H9 (cell line): ENCODE results near the gene VWA5B1. TPM values are rescaled to one million over a fixed set of nuclear protein-coding genes. Genes with fewer than 3 reads are reported as not detected.

ENCODE experiments used
- DNase-seq: peaks from one replicate; pipeline ENCODE4 v3.0.0-alpha.2; 2017
- H2AFZ ChIP-seq: one replicate; pipeline ENCODE4 v1.6.1; 2013; ENCODE audit warnings: mild to moderate bottlenecking, low read length, control low read depth, moderate library complexity
- H2AK5ac ChIP-seq: 2 replicates; pipeline ENCODE4 v1.6.1; 2013; ENCODE audit warnings: low read length, control low read depth, mixed read lengths; ENCODE audit not compliant: insufficient read length
- H2BK120ac ChIP-seq: one replicate; pipeline ENCODE4 v1.6.1; 2013; ENCODE audit warnings: low read depth, mild to moderate bottlenecking, low read length, control low read depth, inconsistent platforms; ENCODE audit not compliant: poor library complexity, severe bottlenecking
- H2BK12ac ChIP-seq: 2 replicates; pipeline ENCODE4 v1.6.1; 2013; ENCODE audit warnings: low read length, control low read depth, mixed read lengths, low read depth; ENCODE audit not compliant: insufficient read length
- H2BK15ac ChIP-seq: 2 replicates; pipeline ENCODE4 v1.6.1; 2013; ENCODE audit warnings: low read depth, low read length, control low read depth
- H2BK20ac ChIP-seq: one replicate; pipeline ENCODE4 v1.6.1; 2013; ENCODE audit warnings: low read depth, mild to moderate bottlenecking, low read length, control low read depth, inconsistent platforms; ENCODE audit not compliant: poor library complexity, severe bottlenecking
- H2BK5ac ChIP-seq: 2 replicates; pipeline ENCODE4 v1.6.1; 2013; ENCODE audit warnings: low read length, control low read depth, mixed read lengths; ENCODE audit not compliant: insufficient read length
- H3K14ac ChIP-seq: 2 replicates; pipeline ENCODE4 v1.6.1; 2013; ENCODE audit warnings: low read length, control low read depth; ENCODE audit not compliant: insufficient read depth
- H3K18ac ChIP-seq: 2 replicates; pipeline ENCODE4 v1.6.1; 2013; ENCODE audit warnings: low read depth, mild to moderate bottlenecking, mixed read lengths, low read length, control low read depth; ENCODE audit not compliant: insufficient read length
- H3K23ac ChIP-seq: 2 replicates; pipeline ENCODE4 v1.6.1; 2013; ENCODE audit warnings: low read length, control low read depth, mixed read lengths, low read depth; ENCODE audit not compliant: insufficient read length
- H3K23me2 ChIP-seq: 2 replicates; pipeline ENCODE4 v1.6.1; 2013; ENCODE audit warnings: low read depth, mild to moderate bottlenecking, mixed read lengths, low read length, control low read depth; ENCODE audit not compliant: insufficient read length, poor library complexity, severe bottlenecking
- H3K27ac ChIP-seq: 2 replicates; pipeline ENCODE4 v1.5.1; 2013; ENCODE audit warnings: low read length, control low read depth, mixed read lengths, low read depth; ENCODE audit not compliant: insufficient read length
- H3K27me3 ChIP-seq: 2 replicates; pipeline ENCODE4 v1.6.1; 2013; ENCODE audit warnings: low read length, control low read depth, inconsistent platforms; ENCODE audit not compliant: insufficient read depth
- H3K4ac ChIP-seq: 2 replicates; pipeline ENCODE4 v1.6.1; 2013; ENCODE audit warnings: low read depth, mild to moderate bottlenecking, control low read depth, inconsistent platforms, low read length, moderate library complexity
- H3K4me1 ChIP-seq: 2 replicates; pipeline ENCODE4 v1.6.1; 2013; ENCODE audit warnings: low read length, control low read depth, inconsistent platforms; ENCODE audit not compliant: insufficient read depth
- H3K4me2 ChIP-seq: 2 replicates; pipeline ENCODE4 v1.6.1; 2013; ENCODE audit warnings: low read length, control low read depth, mixed read lengths; ENCODE audit not compliant: insufficient read length, insufficient read depth
- H3K56ac ChIP-seq: 2 replicates; pipeline ENCODE4 v1.6.1; 2013; ENCODE audit warnings: low read depth, mild to moderate bottlenecking, mixed read lengths, low read length, control low read depth; ENCODE audit not compliant: insufficient read length
- H3K79me1 ChIP-seq: 2 replicates; pipeline ENCODE4 v1.6.1; 2013; ENCODE audit warnings: low read depth, mild to moderate bottlenecking, moderate library complexity, low read length, control low read depth, inconsistent platforms; ENCODE audit not compliant: insufficient read depth, poor library complexity, severe bottlenecking
- H3K79me2 ChIP-seq: 2 replicates; pipeline ENCODE4 v1.6.1; 2013; ENCODE audit warnings: low read length, control low read depth, inconsistent platforms; ENCODE audit not compliant: insufficient read depth
- H3K9ac ChIP-seq: 2 replicates; pipeline ENCODE4 v1.6.1; 2013; ENCODE audit warnings: low read length, control low read depth, mixed read lengths; ENCODE audit not compliant: insufficient read length; ENCODE audit errors: extremely low read depth
- H3K9me3 ChIP-seq: one replicate; pipeline ENCODE4 v1.6.1; 2013; ENCODE audit warnings: low read depth, low read length, inconsistent platforms; ENCODE audit not compliant: control insufficient read depth
- H3T11ph ChIP-seq: one replicate; pipeline ENCODE4 v1.6.1; 2013; ENCODE audit warnings: mild to moderate bottlenecking, low read length, control low read depth, inconsistent platforms
- H4K20me1 ChIP-seq: one replicate; pipeline ENCODE4 v1.6.1; 2013; ENCODE audit not compliant: control insufficient read depth, insufficient read length, insufficient read depth
- H4K5ac ChIP-seq: 2 replicates; pipeline ENCODE4 v1.6.1; 2013; ENCODE audit warnings: low read depth, mild to moderate bottlenecking, mixed read lengths, low read length, control low read depth; ENCODE audit not compliant: insufficient read length
- H4K8ac ChIP-seq: replicated peaks from 2 replicates; pipeline ENCODE4 v1.6.1; 2013; ENCODE audit warnings: low read length, control low read depth, mixed read lengths, low read depth; ENCODE audit not compliant: insufficient read length
- H4K91ac ChIP-seq: 2 replicates; pipeline ENCODE4 v1.6.1; 2013; ENCODE audit warnings: low read depth, mild to moderate bottlenecking, moderate library complexity, mixed read lengths, low read length, control low read depth; ENCODE audit not compliant: insufficient read length
- H3K27ac Mint-ChIP-seq, 3 experiments: 2 replicates in 2 of 3; 3 replicates in 1 of 3; pipeline ENCODE4 v1.8.0; 2020 to 2021; ENCODE audit warnings: mixed read lengths in 3 of 3, mild to moderate bottlenecking in 1 of 3, moderate library complexity in 1 of 3
- H3K27me3 Mint-ChIP-seq: 2 replicates; pipeline ENCODE4 v1.8.0; 2021; ENCODE audit warnings: low read depth, mild to moderate bottlenecking, moderate library complexity, mixed read lengths
- H3K36me3 Mint-ChIP-seq, 3 experiments: 2 replicates in 2 of 3; 3 replicates in 1 of 3; pipeline ENCODE4 v1.8.0; 2020 to 2021; ENCODE audit warnings: low read depth in 3 of 3, mixed read lengths in 3 of 3; ENCODE audit not compliant: insufficient read depth in 1 of 3
- H3K4me1 Mint-ChIP-seq, 2 experiments: 2 replicates each; pipeline ENCODE4 v1.8.0; 2020; ENCODE audit warnings: mixed read lengths in 2 of 2
- H3K4me3 Mint-ChIP-seq, 2 experiments: 2 replicates in 1 of 2; 3 replicates in 1 of 2; pipeline ENCODE4 v1.8.0; 2020 to 2021; ENCODE audit warnings: mild to moderate bottlenecking in 2 of 2, mixed read lengths in 2 of 2, moderate library complexity in 1 of 2
- H3K9me3 Mint-ChIP-seq, 2 experiments: 2 replicates in 1 of 2; 3 replicates in 1 of 2; pipeline ENCODE4 v1.8.0; 2020; ENCODE audit warnings: mild to moderate bottlenecking in 2 of 2, mixed read lengths in 2 of 2, moderate library complexity in 1 of 2
- WGBS: extraction: QIAGEN DNeasy Blood & Tissue Kit; methylation state at CpG from one replicate; pipeline ENCODE4 v1.1.7; 2013; ENCODE audit warnings: missing lambda C conversion rate, low lambda C conversion rate, mixed read lengths; ENCODE audit not compliant: insufficient read length; ENCODE audit errors: extremely low coverage; 5-methylcytosine and 5-hydroxymethylcytosine counted together
- total RNA-seq: library from RNA; stranded (reverse); gene quantifications from 2 replicates; pipeline ENCODE4 v1.2.1, GENCODE V29; 2021
- TF ChIP-seq, protein P1 (sequence below): fragments of 200-600 bp; sonication (generic); conservative IDR thresholded peaks from 3 replicates; pipeline ENCODE4 v1.8.0; 2021; ENCODE audit warnings: antibody characterized with exemption, mild to moderate bottlenecking

The VWA5B1 gene
- total RNA-seq, 1 experiment from 2014 or later, result not detected

DNA sequence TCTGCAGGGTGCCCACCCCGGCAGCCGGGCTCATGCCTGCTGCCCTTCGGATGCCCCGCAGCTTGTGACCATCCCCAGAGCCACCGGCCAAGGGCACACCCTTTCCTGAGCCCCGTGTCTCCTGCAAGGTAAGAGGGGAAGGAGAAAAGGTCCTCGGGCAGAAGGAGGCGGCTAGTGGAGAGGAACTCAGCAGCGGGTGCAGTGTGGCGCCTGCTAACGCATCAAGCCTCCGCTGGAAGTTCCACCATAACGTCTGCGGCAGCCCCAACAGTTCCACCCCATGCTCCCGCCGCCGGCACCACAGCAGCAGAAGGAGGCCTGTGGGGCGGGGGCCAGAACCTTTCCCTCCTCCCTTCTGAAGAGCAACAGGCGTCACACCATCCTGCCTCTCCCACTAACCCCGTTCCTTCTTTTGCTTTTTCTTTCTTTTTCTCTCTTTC is 990 bp downstream of the VWA5B1 start:
- peak overlapping the region; percentile 39 for H3K4me2 ChIP-seq

More for the DNA sequence above, 990 bp downstream of the VWA5B1 start:
- Histone ChIP-seq H3K4me1 (peaks cover 4% of the 10 kb centered on the region), H2BK12ac (no peak overlapping the region), H2AK5ac (no peak overlapping the region), H3K18ac (peak overlapping the region; percentile 8), H3K9me3 (no peaks in the 10 kb centered on the region), H2BK120ac (no peak overlapping the region), H4K8ac (no peak overlapping the region), H3K14ac (peak overlapping the region; percentile 59; the same call in 1 of the 2 replicates), H3T11ph (no peak overlapping the region), H3K79me1 (no peaks in the 10 kb centered on the region), H4K20me1 (no peaks in the 10 kb centered on the region), H2BK5ac (no peak overlapping the region), H3K56ac (no peak overlapping the region), H2BK20ac (no peak overlapping the region), H3K79me2 (no peaks in the 10 kb centered on the region), H4K91ac (no peak overlapping the region), H3K27me3 (no peaks in the 10 kb centered on the region; the same call in 1 of the 2 replicates), H3K23me2 (no peaks in the 10 kb centered on the region), H2BK15ac (no peak overlapping the region), H4K5ac (no peak overlapping the region), H3K27ac (no peak overlapping the region), H3K4ac (no peak overlapping the region), H3K9ac (no peak overlapping the region), H3K23ac (no peak overlapping the region), H2AFZ (no peak overlapping the region)
- no peaks in the 10 kb centered on the region for H3K9me3 Mint-ChIP-seq
- H3K4me1 Mint-ChIP-seq, result peaks cover 25 to 31% of the 10 kb centered on the region in 2 experiments
- no CpG with 5 or more reads among the region's 20 CpGs for WGBS
- peaks cover 81% of the 10 kb centered on the region for H3K27me3 Mint-ChIP-seq
- H3K27ac Mint-ChIP-seq, result peak overlapping the region in 1 of 3 experiments; percentile 95; a peak in 1 of 7 replicates
- H3K4me3 Mint-ChIP-seq, result peak overlapping the region; percentile 56 to 77
- TF ChIP-seq, protein P1, sequence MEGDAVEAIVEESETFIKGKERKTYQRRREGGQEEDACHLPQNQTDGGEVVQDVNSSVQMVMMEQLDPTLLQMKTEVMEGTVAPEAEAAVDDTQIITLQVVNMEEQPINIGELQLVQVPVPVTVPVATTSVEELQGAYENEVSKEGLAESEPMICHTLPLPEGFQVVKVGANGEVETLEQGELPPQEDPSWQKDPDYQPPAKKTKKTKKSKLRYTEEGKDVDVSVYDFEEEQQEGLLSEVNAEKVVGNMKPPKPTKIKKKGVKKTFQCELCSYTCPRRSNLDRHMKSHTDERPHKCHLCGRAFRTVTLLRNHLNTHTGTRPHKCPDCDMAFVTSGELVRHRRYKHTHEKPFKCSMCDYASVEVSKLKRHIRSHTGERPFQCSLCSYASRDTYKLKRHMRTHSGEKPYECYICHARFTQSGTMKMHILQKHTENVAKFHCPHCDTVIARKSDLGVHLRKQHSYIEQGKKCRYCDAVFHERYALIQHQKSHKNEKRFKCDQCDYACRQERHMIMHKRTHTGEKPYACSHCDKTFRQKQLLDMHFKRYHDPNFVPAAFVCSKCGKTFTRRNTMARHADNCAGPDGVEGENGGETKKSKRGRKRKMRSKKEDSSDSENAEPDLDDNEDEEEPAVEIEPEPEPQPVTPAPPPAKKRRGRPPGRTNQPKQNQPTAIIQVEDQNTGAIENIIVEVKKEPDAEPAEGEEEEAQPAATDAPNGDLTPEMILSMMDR, result no peak
- peak; percentile 55 for DNase-seq
- H3K36me3 Mint-ChIP-seq, result no peaks in the 10 kb centered on the region; a peak in 1 of 7 replicates
